GM23338 (cell line): ENCODE results near the gene SYMPK.

Source experiments
- CREB1 ChIP-seq: fragments of 250-450 bp; sonication (Bioruptor Pico); IDR thresholded peaks from 2 replicates; pipeline ENCODE4 v1.5.0; 2020; ENCODE audit warnings: low read depth, mild to moderate bottlenecking, moderate library complexity
- CTCF ChIP-seq, 2 experiments: fragments of 200-600 bp in 1 of 2; sonication (generic) in 1 of 2; conservative IDR thresholded peaks; 2 replicates each; pipeline versions ENCODE4 v1.5.1 to v1.6.1; 2016 to 2017; ENCODE audit warnings: antibody characterized with exemption in 2 of 2, low read depth in 2 of 2, mild to moderate bottlenecking in 2 of 2, moderate library complexity in 1 of 2
- EZH2 ChIP-seq: fragments of 200-600 bp; sonication (generic); IDR thresholded peaks from one replicate; pipeline ENCODE4 v1.8.0; 2017; ENCODE audit warnings: antibody characterized with exemption, mild to moderate bottlenecking, low read depth; ENCODE audit not compliant: unreplicated experiment
- EZH2phosphoT487 ChIP-seq: fragments of 200-600 bp; sonication (generic); IDR thresholded peaks from one replicate; pipeline ENCODE4 v1.8.1; 2018; ENCODE audit warnings: antibody characterized with exemption; ENCODE audit not compliant: unreplicated experiment
- JUNB ChIP-seq: IDR thresholded peaks from one replicate; pipeline ENCODE4 v1.6.1; 2016; ENCODE audit warnings: antibody characterized with exemption; ENCODE audit not compliant: unreplicated experiment
- POLR2AphosphoS5 ChIP-seq: IDR thresholded peaks from 2 replicates; pipeline ENCODE4 v1.6.1; 2016; ENCODE audit warnings: antibody characterized with exemption, low read depth
- STAT1 ChIP-seq: IDR thresholded peaks from one replicate; pipeline ENCODE4 v1.6.1; 2016; ENCODE audit warnings: antibody characterized with exemption; ENCODE audit not compliant: unreplicated experiment
- ZNF114 ChIP-seq: fragments of 250-450 bp; sonication (Bioruptor Pico); IDR thresholded peaks from 2 replicates; pipeline ENCODE4 v1.5.0; 2020; ENCODE audit warnings: mild to moderate bottlenecking, moderate library complexity
- TF ChIP-seq, protein P1 (sequence below): IDR thresholded peaks from one replicate; pipeline ENCODE4 v1.6.1; 2018; ENCODE audit warnings: antibody characterized with exemption; ENCODE audit not compliant: unreplicated experiment
- TF ChIP-seq, protein P2 (sequence below): IDR thresholded peaks from 2 replicates; pipeline ENCODE4 v1.6.1; 2016; ENCODE audit warnings: antibody characterized with exemption

GRCh38 chr19:45800070-45800553 is 62.8 kb downstream of the SYMPK start:
- TF ChIP-seq POLR2AphosphoS5 (no peak), STAT1 (no peak), CTCF (conservative IDR thresholded peaks at IDR 0.05; ENCODE audit: low read depth in 2 of 2) (no peak), EZH2 (no peak), CREB1 (CRISPR knock-in tag) (no peak), JUNB (no peak), ZNF114 (CRISPR knock-in tag) (no peak), EZH2phosphoT487 (no peak)
- TF ChIP-seq, protein P1, sequence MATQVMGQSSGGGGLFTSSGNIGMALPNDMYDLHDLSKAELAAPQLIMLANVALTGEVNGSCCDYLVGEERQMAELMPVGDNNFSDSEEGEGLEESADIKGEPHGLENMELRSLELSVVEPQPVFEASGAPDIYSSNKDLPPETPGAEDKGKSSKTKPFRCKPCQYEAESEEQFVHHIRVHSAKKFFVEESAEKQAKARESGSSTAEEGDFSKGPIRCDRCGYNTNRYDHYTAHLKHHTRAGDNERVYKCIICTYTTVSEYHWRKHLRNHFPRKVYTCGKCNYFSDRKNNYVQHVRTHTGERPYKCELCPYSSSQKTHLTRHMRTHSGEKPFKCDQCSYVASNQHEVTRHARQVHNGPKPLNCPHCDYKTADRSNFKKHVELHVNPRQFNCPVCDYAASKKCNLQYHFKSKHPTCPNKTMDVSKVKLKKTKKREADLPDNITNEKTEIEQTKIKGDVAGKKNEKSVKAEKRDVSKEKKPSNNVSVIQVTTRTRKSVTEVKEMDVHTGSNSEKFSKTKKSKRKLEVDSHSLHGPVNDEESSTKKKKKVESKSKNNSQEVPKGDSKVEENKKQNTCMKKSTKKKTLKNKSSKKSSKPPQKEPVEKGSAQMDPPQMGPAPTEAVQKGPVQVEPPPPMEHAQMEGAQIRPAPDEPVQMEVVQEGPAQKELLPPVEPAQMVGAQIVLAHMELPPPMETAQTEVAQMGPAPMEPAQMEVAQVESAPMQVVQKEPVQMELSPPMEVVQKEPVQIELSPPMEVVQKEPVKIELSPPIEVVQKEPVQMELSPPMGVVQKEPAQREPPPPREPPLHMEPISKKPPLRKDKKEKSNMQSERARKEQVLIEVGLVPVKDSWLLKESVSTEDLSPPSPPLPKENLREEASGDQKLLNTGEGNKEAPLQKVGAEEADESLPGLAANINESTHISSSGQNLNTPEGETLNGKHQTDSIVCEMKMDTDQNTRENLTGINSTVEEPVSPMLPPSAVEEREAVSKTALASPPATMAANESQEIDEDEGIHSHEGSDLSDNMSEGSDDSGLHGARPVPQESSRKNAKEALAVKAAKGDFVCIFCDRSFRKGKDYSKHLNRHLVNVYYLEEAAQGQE = no peak
- TF ChIP-seq, protein P2, sequence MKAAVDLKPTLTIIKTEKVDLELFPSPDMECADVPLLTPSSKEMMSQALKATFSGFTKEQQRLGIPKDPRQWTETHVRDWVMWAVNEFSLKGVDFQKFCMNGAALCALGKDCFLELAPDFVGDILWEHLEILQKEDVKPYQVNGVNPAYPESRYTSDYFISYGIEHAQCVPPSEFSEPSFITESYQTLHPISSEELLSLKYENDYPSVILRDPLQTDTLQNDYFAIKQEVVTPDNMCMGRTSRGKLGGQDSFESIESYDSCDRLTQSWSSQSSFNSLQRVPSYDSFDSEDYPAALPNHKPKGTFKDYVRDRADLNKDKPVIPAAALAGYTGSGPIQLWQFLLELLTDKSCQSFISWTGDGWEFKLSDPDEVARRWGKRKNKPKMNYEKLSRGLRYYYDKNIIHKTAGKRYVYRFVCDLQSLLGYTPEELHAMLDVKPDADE = no peak
